SK-N-SH treated with all-trans-retinoic acid at 6 μM for 48 hours (cell line): ENCODE data around the gene FOXD4.
"Not testable (repeated sequence)": the region's sequence is repeated elsewhere in the genome, so short reads cannot be mapped to it uniquely, and the experiment has no call there.

Experiments
- ARNTL ChIP-seq: fragments of 450-650 bp; formaldehyde crosslinking; IDR thresholded peaks from 2 replicates; pipeline ENCODE4 v1.5.0; 2020; ENCODE audit warnings: low read depth, mild to moderate bottlenecking, moderate library complexity, borderline replicate concordance
- BACH2 ChIP-seq: fragments of 250-450 bp; sonication (Bioruptor Pico); IDR thresholded peaks from 2 replicates; pipeline ENCODE4 v1.9.0; 2021; ENCODE audit warnings: mild to moderate bottlenecking, borderline replicate concordance
- ESRRG ChIP-seq: fragments of 250-450 bp; sonication (Bioruptor Pico); IDR thresholded peaks from 2 replicates; pipeline ENCODE4 v1.6.1; 2021; ENCODE audit warnings: mild to moderate bottlenecking
- PATZ1 ChIP-seq: fragments of 250-450 bp; sonication (Bioruptor Pico); IDR thresholded peaks from 2 replicates; pipeline ENCODE4 v1.8.0; 2020; ENCODE audit warnings: mild to moderate bottlenecking, moderate library complexity, borderline replicate concordance
- PPARA ChIP-seq: fragments of 250-450 bp; sonication (Bioruptor Pico); IDR thresholded peaks from 2 replicates; pipeline ENCODE4 v1.5.0; 2020; ENCODE audit warnings: mild to moderate bottlenecking, borderline replicate concordance
- RARB ChIP-seq: fragments of 250-450 bp; sonication (Bioruptor Pico); IDR thresholded peaks from 2 replicates; pipeline ENCODE4 v1.8.0; 2021; ENCODE audit warnings: mild to moderate bottlenecking, moderate library complexity
- ZFP3 ChIP-seq: fragments of 250-450 bp; sonication (Bioruptor Pico); IDR thresholded peaks from 2 replicates; pipeline ENCODE4 v1.5.0; 2020; ENCODE audit warnings: mild to moderate bottlenecking, moderate library complexity
- TF ChIP-seq, protein P1 (sequence below): fragments of 250-450 bp; sonication (Bioruptor Pico); IDR thresholded peaks from 2 replicates; pipeline ENCODE4 v1.8.0; 2021; ENCODE audit warnings: low read depth, mild to moderate bottlenecking, moderate library complexity, borderline replicate concordance
- TF ChIP-seq, protein P2 (sequence below): fragments of 250-450 bp; sonication (Bioruptor Pico); IDR thresholded peaks from 2 replicates; pipeline ENCODE4 v1.5.1; 2021; ENCODE audit warnings: mild to moderate bottlenecking, moderate library complexity

- not testable (repeated sequence) for TF ChIP-seq PPARA, ARNTL, PATZ1, BACH2, RARB, ESRRG, ZFP3 (CRISPR knock-in tag)
- TF ChIP-seq, protein P1, sequence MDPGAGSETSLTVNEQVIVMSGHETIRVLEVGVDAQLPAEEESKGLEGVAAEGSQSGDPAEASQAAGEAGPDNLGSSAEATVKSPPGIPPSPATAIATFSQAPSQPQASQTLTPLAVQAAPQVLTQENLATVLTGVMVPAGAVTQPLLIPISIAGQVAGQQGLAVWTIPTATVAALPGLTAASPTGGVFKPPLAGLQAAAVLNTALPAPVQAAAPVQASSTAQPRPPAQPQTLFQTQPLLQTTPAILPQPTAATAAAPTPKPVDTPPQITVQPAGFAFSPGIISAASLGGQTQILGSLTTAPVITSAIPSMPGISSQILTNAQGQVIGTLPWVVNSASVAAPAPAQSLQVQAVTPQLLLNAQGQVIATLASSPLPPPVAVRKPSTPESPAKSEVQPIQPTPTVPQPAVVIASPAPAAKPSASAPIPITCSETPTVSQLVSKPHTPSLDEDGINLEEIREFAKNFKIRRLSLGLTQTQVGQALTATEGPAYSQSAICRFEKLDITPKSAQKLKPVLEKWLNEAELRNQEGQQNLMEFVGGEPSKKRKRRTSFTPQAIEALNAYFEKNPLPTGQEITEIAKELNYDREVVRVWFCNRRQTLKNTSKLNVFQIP (CRISPR knock-in tag), result not testable (repeated sequence)
- TF ChIP-seq, protein P2, sequence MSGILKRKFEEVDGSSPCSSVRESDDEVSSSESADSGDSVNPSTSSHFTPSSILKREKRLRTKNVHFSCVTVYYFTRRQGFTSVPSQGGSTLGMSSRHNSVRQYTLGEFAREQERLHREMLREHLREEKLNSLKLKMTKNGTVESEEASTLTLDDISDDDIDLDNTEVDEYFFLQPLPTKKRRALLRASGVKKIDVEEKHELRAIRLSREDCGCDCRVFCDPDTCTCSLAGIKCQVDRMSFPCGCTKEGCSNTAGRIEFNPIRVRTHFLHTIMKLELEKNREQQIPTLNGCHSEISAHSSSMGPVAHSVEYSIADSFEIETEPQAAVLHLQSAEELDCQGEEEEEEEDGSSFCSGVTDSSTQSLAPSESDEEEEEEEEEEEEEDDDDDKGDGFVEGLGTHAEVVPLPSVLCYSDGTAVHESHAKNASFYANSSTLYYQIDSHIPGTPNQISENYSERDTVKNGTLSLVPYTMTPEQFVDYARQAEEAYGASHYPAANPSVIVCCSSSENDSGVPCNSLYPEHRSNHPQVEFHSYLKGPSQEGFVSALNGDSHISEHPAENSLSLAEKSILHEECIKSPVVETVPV (CRISPR knock-in tag), result not testable (repeated sequence)
These were observed 39.9 kb downstream of the FOXD4 start for GRCh38 chr9:78333-78732.
